ENCODE results near the gene DOCK3.
"Not testable (repeated sequence)": the region's sequence is repeated elsewhere in the genome, so short reads cannot be mapped to it uniquely, and the experiment has no call there.

DOCK3 gene

GRCh38 chr3:51306093-51306492 is 631.4 kb downstream of the DOCK3 start:
- DNase-seq (ENCODE audit: low read depth): no peak

- DNase-seq (ENCODE audit: low read depth): no peak
These were observed 632.7 kb downstream of the DOCK3 start for GRCh38 chr3:51307458-51307857.

GRCh38 chr3:51307945-51308607 is 633.3 kb downstream of the DOCK3 start:
- not testable (repeated sequence) for DNase-seq (ENCODE audit: low read depth)

- DNase-seq (ENCODE audit: low read depth): peak; percentile 3
These were observed 636.3 kb downstream of the DOCK3 start for GRCh38 chr3:51311055-51311454.

DNA sequence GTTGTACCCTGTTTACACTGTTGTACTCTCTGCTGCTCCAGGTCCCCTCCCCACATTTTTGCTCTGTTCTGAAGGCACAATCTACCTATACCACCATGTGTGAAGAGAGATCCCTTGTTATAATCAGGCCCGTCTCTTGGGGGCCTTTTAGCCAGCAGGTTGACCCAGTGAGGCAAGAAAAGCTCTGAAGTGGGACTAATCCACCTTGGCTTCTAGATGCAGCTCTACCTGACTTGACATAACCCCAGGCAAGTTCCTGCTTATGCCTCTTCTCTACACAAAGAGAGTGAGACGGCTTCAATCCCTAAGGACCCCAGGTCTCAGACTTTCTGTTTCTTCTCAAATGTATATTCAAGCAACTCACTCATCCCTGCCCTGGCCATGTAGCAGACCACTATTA is 653.5 kb downstream of the DOCK3 start:
- no peak for DNase-seq (ENCODE audit: low read depth)

DNA sequence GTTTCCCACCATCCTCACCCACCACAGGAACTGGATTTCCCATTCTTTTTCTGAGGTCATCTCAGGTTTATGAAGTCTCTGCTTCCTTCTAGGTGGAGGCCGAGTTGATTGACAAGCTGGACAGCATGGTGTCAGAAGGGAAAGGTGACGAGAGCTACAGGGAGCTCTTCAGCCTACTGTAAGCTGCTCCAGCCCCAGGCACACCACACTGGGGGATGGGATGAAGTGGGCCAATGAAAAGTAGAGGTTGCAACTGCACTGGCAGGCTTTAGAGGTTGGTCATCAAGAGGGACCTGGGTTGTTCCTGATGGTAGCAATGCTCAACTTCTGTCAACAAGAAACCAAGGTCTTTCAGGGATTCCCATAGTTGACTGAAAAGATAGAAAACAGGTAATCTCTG is 655.3 kb downstream of the DOCK3 start:
- DNase-seq (ENCODE audit: low read depth): no peak

DNA sequence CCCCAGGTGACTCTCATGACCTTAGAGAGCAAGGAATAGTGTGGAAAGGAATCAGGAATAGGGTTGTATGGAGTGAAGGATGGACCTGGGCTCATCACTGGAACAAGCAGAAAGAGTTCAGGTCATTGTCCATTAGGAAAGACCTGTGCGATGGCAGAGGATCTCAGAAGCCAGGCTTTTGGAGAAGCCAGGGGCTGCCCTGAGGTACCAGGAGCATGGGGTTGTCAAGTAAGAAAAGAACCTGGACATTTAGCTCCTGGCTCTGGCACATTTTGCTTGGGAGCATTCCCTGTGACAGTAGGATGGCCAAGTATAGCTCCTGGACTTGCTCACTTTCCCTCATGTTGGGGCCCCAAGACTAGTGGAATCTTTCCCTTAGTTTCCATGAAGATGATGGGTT is 657.4 kb downstream of the DOCK3 start:
- DNase-seq (ENCODE audit: low read depth): no peak

DNA sequence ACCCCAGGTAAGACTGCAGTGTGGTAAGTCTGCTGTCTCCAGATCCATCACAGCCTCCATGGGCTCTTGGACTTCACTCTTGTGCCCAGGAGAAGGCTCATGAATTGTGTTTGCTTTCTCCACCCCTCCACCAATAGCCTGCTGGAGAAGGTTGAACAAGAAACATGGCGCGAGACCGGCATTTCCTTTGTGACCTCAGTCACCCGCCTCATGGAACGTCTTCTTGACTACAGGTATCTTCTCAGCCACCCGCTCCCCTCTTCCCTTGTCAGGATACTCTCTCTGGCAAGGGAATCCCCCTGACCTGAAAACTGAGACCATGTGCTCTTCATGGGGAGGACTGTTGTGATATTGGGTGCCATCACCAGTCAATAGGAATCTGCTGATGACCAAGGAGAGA is 658.3 kb downstream of the DOCK3 start:
- DNase-seq (ENCODE audit: low read depth): no peak

DNA sequence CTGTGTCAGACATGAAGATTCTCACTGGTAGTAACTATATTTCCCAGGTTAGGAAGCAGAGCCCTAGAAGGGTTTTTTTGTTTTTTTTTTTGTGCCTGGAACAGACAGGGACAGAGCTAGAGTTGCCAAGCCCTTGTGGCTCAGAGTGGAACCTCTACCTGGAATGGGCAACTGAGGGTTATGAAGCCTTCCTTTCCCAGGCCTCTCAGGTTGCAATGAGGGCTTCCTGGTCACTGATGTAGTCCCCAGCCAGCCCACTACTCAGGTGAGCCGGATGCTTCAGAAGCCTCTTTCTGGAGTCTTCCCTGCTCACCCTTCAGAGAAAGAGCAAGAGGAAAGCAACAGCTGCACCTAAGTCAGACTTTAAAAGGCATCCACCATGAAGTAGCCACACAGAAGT is 661.5 kb downstream of the DOCK3 start:
- DNase-seq (ENCODE audit: low read depth): no peak

GRCh38 chr3:51337666-51338065 is 662.9 kb downstream of the DOCK3 start:
- DNase-seq (ENCODE audit: low read depth): no peak

- no peak for DNase-seq (ENCODE audit: low read depth)
These were observed 663.9 kb downstream of the DOCK3 start for GRCh38 chr3:51338632-51339031.

GRCh38 chr3:51340013-51340829 is 665.5 kb downstream of the DOCK3 start:
- DNase-seq (ENCODE audit: low read depth): peak; percentile 87

- DNase-seq (ENCODE audit: low read depth): peak; percentile 0
These were observed 666.4 kb downstream of the DOCK3 start for GRCh38 chr3:51340989-51341636.

DNA sequence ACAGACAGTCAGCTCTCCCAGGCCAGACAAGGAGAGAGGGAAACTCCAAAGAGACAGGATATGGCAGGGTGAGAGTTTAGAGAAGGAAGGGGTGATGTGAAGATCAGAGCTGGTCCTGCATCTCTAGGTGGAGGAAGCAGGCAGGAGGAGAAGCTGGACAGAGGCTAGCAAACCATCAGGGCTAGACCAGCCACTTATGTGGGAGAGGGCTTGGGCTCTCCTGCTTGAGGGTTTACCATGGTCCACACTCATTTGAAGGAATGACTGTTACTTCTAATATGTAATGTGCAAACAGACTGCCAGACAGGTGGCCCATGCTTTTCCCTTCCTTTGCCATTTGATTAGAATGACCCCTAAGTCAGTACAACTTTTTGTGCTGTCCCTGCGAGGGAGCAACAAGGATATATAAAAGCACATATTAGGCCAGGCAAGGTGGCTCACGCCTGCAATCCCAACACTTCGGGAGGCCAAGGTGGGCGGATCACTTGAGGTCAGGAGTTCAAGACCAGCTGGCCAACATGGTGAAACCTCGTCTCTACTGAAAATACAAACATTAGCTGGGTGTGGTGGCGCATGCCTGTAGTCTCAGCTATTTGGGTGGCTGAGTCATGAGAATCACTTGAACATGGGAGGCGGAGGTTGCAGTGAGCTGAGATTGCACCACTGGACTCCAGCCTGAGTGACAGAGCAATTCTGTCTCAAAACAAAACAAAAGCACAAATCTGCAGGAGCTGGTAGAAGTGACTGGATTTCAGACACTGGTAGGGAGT is 669.4 kb downstream of the DOCK3 start:
- peak; percentile 49 for DNase-seq (ENCODE audit: low read depth)

GRCh38 chr3:51350751-51351150 is 676.0 kb downstream of the DOCK3 start:
- no peak for DNase-seq (ENCODE audit: low read depth)

DNA sequence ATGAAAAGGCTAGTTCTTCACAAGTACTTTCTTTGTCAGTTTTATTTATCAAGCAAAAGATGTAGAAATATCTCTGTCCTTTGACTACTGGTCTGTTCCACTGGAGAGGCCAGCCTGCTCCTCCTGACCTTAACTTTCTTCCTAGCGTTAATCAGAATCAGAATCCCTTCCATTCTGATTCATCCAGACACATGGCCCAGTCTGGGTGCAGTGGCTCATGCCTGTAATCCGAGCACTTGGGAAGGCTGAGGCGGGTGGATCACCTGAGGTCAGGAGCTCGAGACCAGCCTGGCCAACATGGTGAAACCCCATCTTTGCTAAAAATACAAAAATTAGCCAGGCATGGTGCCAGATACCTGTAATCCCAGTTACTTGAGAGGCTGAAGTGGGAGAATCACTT is 678.4 kb downstream of the DOCK3 start:
- no peak for DNase-seq (ENCODE audit: low read depth)

DNA sequence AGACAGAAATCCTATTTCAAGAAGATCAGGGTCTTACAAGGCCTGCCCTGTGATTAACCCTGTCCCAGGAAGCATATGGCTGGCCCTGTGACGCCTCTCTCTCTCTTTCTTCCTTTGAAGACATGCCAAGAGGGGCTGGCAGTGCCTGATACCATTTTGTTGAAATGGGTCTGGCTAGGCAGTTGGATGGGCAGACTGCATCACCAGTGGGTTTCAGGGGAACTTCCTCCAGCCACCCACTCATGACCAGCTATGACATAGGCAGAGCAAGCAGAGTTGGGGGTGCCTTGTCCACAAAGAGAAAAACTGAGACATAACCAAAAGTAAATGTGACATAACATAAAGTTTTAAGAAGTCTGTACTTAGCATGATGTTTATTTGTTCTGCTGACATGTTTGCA is 679.0 kb downstream of the DOCK3 start:
- DNase-seq (ENCODE audit: low read depth): no peak

DNA sequence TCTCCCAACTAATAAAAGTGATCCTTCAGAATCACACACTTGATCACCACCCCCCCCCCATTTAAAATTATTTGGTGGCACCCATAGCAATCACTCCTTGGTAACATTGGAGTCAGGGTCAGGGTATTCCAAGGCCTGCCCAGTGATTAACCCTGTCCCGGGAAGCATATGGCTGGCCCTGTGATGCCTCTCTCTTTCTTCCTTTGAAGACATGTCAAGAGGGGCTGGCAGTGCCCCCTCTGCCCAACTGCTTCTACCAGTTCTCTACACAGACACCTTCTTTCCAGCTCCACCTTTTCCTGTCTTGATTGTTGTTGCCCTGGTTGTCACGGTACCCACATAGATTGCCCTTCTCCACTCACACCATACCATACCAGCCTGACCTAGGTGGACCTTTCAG is 679.4 kb downstream of the DOCK3 start:
- DNase-seq (ENCODE audit: low read depth): no peak

DNA sequence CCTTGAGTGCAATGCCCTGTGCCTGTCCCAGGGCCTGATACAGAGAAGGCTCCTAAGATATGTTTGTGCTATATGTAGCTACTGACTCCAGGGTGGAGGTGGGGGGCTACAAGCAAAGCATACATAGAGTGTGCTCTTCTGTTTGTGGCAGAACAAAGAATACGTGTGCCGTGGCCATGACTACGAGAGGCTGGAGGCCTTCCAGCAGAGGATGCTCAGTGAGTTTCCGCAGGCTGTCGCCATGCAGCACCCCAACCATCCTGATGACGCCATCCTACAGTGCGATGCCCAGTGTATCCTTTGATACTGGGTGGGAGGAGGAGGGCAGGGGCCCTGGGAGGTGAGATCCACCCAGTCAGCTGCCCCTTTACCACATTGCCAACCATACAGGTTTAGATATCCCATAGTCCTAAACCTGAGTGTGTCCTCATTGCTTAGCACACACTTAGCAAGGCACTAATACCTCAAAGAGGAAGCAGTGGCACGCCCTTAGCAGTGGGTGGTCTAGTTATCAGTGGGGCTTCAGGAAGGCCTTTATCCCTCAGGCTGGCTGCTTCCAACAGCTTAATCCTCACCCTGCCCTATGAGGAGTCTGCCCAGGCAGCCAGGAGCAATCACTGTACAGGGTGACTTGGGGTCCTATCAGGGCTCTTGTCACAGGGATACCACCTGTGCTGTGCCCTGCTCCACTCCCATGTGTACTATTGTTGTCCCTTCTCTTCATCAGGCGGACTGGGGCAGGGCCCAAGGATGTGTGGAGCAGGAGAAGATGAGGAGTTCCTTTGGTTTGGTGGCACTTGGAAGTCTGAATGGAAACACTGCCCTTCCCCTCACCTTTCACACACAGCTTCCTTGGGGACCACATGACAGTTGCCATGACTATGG is 680.2 kb downstream of the DOCK3 start:
- no peak for DNase-seq (ENCODE audit: low read depth)

GRCh38 chr3:51355891-51356578 is 681.3 kb downstream of the DOCK3 start:
- DNase-seq (ENCODE audit: low read depth): no peak

DNA sequence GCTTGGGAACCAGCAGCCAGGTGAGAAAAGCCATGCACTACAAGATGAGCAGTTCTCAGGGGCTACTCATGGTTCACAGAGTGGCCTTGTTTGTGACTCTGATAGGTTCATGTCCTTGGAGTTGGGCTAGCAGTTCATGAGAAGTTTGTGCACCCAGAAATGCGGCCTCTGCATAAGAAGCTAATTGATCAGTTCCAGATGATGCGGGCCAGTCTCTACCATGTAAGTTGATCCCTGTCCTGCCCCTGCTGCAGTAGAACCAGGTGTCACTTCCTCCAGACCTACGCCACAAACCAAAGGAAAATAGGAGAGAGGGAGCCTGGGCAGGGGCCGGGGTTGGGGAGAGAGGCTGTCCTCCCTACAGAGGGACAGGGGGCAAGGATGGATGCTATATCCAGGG is 683.1 kb downstream of the DOCK3 start:
- no peak for DNase-seq (ENCODE audit: low read depth)

All from GM04504 (cell line).